HG03064 (cell line): ENCODE results near the gene SLC22A2.
"Not testable (repeated sequence)": the region's sequence is repeated elsewhere in the genome, so short reads cannot be mapped to it uniquely, and the experiment has no call there.

ENCODE experiments used
- ATAC-seq: cut with Tn5 transposase; IDR thresholded peaks from one replicate; pipeline ENCODE4 v1.9.1; 2021; ENCODE audit warnings: low read depth; ENCODE audit not compliant: unreplicated experiment

Gene SLC22A2

GRCh38 chr6:160252073-160252813 lies 6.4 kb downstream of the SLC22A2 start:
- ATAC-seq = no peak

- no peak for ATAC-seq
Measured at GRCh38 chr6:160249671-160250070, 8.9 kb downstream of the SLC22A2 start.

GRCh38 chr6:160248538-160248937 lies 10.1 kb downstream of the SLC22A2 start:
- no peak for ATAC-seq

- ATAC-seq = no peak
Measured at GRCh38 chr6:160247457-160247883, 11.2 kb downstream of the SLC22A2 start.

GRCh38 chr6:160240691-160241084 lies 17.9 kb downstream of the SLC22A2 start:
- no peak for ATAC-seq

- no peak for ATAC-seq
Measured at GRCh38 chr6:160239929-160240690, 18.5 kb downstream of the SLC22A2 start.

GRCh38 chr6:160238761-160239751 lies 19.6 kb downstream of the SLC22A2 start:
- no peak for ATAC-seq

GRCh38 chr6:160238278-160238711 lies 20.3 kb downstream of the SLC22A2 start:
- no peak for ATAC-seq

GRCh38 chr6:160237597-160238275 lies 20.9 kb downstream of the SLC22A2 start:
- ATAC-seq = not testable (repeated sequence)

- not testable (repeated sequence) for ATAC-seq
Measured at GRCh38 chr6:160236235-160236872, 22.3 kb downstream of the SLC22A2 start.

GRCh38 chr6:160233950-160234640 lies 24.5 kb downstream of the SLC22A2 start:
- not testable (repeated sequence) for ATAC-seq

- ATAC-seq = no peak
Measured at GRCh38 chr6:160227769-160228161, 30.9 kb downstream of the SLC22A2 start.

GRCh38 chr6:160227038-160227768 lies 31.4 kb downstream of the SLC22A2 start:
- no peak for ATAC-seq

- ATAC-seq = no peak
Measured at GRCh38 chr6:160226118-160226591, 32.5 kb downstream of the SLC22A2 start.

- ATAC-seq = no peak
Measured at GRCh38 chr6:160224639-160225237, 33.9 kb downstream of the SLC22A2 start.

GRCh38 chr6:160222491-160222890 lies 36.1 kb downstream of the SLC22A2 start:
- no peak for ATAC-seq

GRCh38 chr6:160221918-160222317 lies 36.7 kb downstream of the SLC22A2 start:
- ATAC-seq = no peak

GRCh38 chr6:160221423-160221822 lies 37.2 kb downstream of the SLC22A2 start:
- ATAC-seq = no peak
